ENCODE data around the gene PCP4. TPM values are rescaled to one million over a fixed set of nuclear protein-coding genes. Genes with fewer than 3 reads are reported as not detected.

The PCP4 gene
- total and polyA plus RNA-seq, 4 donors, result 0.20 TPM; not detected in 3

DNA sequence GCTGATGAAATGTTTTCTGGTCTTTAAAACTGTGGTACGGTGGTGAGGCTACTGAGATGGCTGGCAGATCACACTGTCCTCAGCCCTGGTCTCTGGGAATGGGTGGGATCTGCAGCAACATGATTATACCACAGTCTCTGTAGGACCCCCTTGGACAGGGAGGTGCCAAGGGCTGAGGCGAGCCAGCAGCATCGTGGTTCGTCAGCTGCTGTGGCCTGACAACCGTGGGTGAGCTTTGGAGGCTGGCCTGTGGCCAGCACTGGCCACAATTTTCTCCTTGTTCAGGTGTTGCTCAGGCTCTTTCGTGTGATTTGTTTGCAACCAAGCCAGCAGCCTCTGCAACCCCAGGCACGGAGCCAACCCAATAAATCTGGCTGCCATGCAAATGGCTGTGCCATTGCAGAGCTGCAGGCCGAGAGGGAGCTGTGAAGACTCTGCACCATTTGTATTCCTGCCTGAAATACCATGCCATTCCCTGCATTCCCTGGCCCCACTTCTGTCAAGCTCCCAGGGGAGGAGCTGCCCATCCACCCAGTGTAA, 70.9 kb downstream of the PCP4 start (continued):
- TF ChIP-seq, protein P1, sequence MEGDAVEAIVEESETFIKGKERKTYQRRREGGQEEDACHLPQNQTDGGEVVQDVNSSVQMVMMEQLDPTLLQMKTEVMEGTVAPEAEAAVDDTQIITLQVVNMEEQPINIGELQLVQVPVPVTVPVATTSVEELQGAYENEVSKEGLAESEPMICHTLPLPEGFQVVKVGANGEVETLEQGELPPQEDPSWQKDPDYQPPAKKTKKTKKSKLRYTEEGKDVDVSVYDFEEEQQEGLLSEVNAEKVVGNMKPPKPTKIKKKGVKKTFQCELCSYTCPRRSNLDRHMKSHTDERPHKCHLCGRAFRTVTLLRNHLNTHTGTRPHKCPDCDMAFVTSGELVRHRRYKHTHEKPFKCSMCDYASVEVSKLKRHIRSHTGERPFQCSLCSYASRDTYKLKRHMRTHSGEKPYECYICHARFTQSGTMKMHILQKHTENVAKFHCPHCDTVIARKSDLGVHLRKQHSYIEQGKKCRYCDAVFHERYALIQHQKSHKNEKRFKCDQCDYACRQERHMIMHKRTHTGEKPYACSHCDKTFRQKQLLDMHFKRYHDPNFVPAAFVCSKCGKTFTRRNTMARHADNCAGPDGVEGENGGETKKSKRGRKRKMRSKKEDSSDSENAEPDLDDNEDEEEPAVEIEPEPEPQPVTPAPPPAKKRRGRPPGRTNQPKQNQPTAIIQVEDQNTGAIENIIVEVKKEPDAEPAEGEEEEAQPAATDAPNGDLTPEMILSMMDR (IDR thresholded peaks at IDR 0.05; ENCODE audit: low read depth, low read length, missing input control), result no peak
- no peak for TF ChIP-seq SP1 (IDR thresholded peaks at IDR 0.05)
- TF ChIP-seq, protein P2, sequence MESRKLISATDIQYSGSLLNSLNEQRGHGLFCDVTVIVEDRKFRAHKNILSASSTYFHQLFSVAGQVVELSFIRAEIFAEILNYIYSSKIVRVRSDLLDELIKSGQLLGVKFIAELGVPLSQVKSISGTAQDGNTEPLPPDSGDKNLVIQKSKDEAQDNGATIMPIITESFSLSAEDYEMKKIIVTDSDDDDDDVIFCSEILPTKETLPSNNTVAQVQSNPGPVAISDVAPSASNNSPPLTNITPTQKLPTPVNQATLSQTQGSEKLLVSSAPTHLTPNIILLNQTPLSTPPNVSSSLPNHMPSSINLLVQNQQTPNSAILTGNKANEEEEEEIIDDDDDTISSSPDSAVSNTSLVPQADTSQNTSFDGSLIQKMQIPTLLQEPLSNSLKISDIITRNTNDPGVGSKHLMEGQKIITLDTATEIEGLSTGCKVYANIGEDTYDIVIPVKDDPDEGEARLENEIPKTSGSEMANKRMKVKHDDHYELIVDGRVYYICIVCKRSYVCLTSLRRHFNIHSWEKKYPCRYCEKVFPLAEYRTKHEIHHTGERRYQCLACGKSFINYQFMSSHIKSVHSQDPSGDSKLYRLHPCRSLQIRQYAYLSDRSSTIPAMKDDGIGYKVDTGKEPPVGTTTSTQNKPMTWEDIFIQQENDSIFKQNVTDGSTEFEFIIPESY (IDR thresholded peaks at IDR 0.05), result no peak

DNA sequence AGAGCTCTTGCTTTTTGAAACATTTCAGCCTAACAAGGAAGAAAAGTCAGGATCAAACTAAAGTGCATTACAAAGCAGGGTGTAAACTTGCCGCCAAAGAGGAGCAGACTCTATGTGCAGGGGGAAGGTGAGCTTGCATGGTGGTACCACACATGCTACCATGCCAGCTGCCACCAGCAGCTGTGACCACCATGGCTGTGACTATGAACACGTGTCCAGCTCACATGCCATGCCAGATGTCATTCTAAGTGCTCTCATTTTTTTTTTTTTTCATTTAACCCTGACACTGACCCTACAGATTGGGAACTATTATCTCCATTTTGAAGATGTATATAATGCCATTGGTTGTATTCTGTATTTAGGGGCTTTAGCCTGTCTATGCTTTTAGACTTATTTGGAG, 79.0 kb downstream of the PCP4 start:
- TF ChIP-seq, protein P1 (IDR thresholded peaks at IDR 0.05; ENCODE audit: low read depth, low read length, missing input control), result no peak
- TF ChIP-seq NR2F2 (IDR thresholded peaks at IDR 0.05) (no peak), FOXA1 (IDR thresholded peaks at IDR 0.05) (no peak), EGR1 (IDR thresholded peaks at IDR 0.05; ENCODE audit: low read depth in 2 of 2) (no peak), RXRA (IDR thresholded peaks at IDR 0.05) (no peak)
- no peaks in the 10 kb centered on the region for H3K4me1 ChIP-seq (ENCODE audit: control insufficient read depth in 4 of 4, insufficient read depth in 4 of 4, low read length in 3 of 4)
- 66% methylated on average over 2 of the region's 2 CpGs for WGBS
- no peak overlapping the region for H3K4me3 ChIP-seq (ENCODE audit: low read depth in 1 of 3, low read length in 3 of 3)
- no peak overlapping the region for H3K27ac ChIP-seq (ENCODE audit: low read depth in 1 of 2, low read length in 2 of 2)
- peaks cover 0 to 7% (median 1%) of the 10 kb centered on the region in 4 donors for H3K27me3 ChIP-seq (ENCODE audit: control insufficient read depth in 4 of 4, insufficient read depth in 4 of 4, low read length in 3 of 4)
- H3K9me3 ChIP-seq (ENCODE audit: control insufficient read depth in 4 of 4, low read length in 3 of 4), result peaks cover 2 to 10% (median 8%) of the 10 kb centered on the region in 4 donors
- no peaks in the 10 kb centered on the region for H3K36me3 ChIP-seq (ENCODE audit: control insufficient read depth in 4 of 4, insufficient read depth in 3 of 4, low read depth in 1 of 4, low read length in 3 of 4)
- no peak overlapping the region for H3K9ac ChIP-seq (ENCODE audit: low read depth in 1 of 2, low read length in 2 of 2)
- no peak for DNase-seq (ENCODE audit: low spot score)

DNA sequence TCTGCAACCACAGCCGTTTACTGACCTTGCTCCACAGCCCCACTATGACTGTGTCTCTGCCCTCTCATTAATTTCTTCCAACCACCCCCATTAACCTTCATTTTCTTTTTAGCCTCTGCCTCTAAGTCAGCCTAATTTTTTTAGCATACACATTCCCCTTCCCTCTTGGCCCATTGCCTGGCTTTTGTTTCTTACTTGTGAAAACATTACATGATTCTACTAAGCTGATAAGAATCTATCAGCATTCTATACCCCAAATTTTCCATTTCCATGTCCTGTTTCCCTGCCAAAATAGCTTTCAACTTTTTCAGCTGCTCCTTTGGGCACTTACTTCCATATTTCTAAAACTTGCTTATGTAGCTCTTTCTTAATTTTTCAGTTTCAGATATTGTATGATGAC, 79.8 kb downstream of the PCP4 start:
- no peak for DNase-seq (ENCODE audit: low spot score)
- no peaks in the 10 kb centered on the region for H3K4me1 ChIP-seq (ENCODE audit: control insufficient read depth in 4 of 4, insufficient read depth in 4 of 4, low read length in 3 of 4)

More for the DNA sequence above, 79.8 kb downstream of the PCP4 start:
- no peak overlapping the region for H3K9ac ChIP-seq (ENCODE audit: low read depth in 1 of 2, low read length in 2 of 2)
- H3K27me3 ChIP-seq (ENCODE audit: control insufficient read depth in 4 of 4, insufficient read depth in 4 of 4, low read length in 3 of 4), result peaks cover 0 to 7% (median 1%) of the 10 kb centered on the region in 4 donors
- TF ChIP-seq NR2F2 (IDR thresholded peaks at IDR 0.05) (no peak), FOXA1 (IDR thresholded peaks at IDR 0.05) (no peak), TAF1 (conservative IDR thresholded peaks at IDR 0.05) (no peak), EGR1 (IDR thresholded peaks at IDR 0.05; ENCODE audit: low read depth in 2 of 2) (no peak), HNF4G (IDR thresholded peaks at IDR 0.05) (no peak), RXRA (IDR thresholded peaks at IDR 0.05) (no peak), RAD21 (IDR thresholded peaks at IDR 0.05) (no peak), SP1 (IDR thresholded peaks at IDR 0.05) (no peak), HNF4A (conservative IDR thresholded peaks at IDR 0.05) (no peak)
- TF ChIP-seq, protein P3, sequence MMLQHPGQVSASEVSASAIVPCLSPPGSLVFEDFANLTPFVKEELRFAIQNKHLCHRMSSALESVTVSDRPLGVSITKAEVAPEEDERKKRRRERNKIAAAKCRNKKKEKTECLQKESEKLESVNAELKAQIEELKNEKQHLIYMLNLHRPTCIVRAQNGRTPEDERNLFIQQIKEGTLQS (IDR thresholded peaks at IDR 0.05), result no peak
- TF ChIP-seq, protein P2 (IDR thresholded peaks at IDR 0.05), result no peak
- no peak overlapping the region for H3K27ac ChIP-seq (ENCODE audit: low read depth in 1 of 2, low read length in 2 of 2)
- H3K4me3 ChIP-seq (ENCODE audit: low read depth in 1 of 3, low read length in 3 of 3), result no peak overlapping the region
- WGBS, result 56% methylated on average over 1 of the region's 1 CpG
- H3K36me3 ChIP-seq (ENCODE audit: control insufficient read depth in 4 of 4, insufficient read depth in 3 of 4, low read depth in 1 of 4, low read length in 3 of 4), result no peaks in the 10 kb centered on the region
- H3K9me3 ChIP-seq (ENCODE audit: control insufficient read depth in 4 of 4, low read length in 3 of 4), result peaks cover 2 to 10% (median 8%) of the 10 kb centered on the region in 4 donors
